DOHH2 (cell line): ENCODE measurements around the gene RIPK1.

Experiments used
- CTCF ChIP-seq: fragments of 200-600 bp; sonication (generic); IDR thresholded peaks from one replicate; pipeline ENCODE4 v1.5.1; 2014; ENCODE audit warnings: antibody characterized with exemption, mild to moderate bottlenecking, low read depth, low read length; ENCODE audit not compliant: poor library complexity, severe bottlenecking
- EZH2phosphoT487 ChIP-seq: fragments of 200-600 bp; sonication (generic); IDR thresholded peaks from 2 replicates; pipeline ENCODE4 v1.6.1; 2017; ENCODE audit warnings: borderline replicate concordance, mild to moderate bottlenecking, antibody characterized with exemption, low read length, moderate library complexity, mixed read lengths

- TF ChIP-seq CTCF, result no peak
- no peak for TF ChIP-seq EZH2phosphoT487
These were observed 6.8 kb upstream of the RIPK1 start for GRCh38 chr6:3061501-3061941.
